Astrocyte (in vitro differentiated cells and primary cell): ENCODE data around the gene GAPT. TPM values are rescaled to one million over a fixed set of nuclear protein-coding genes. Genes with fewer than 3 reads are reported as not detected.
"Not testable (repeated sequence)": the region's sequence is repeated elsewhere in the genome, so short reads cannot be mapped to it uniquely, and the experiment has no call there.

Experiments
- DNase-seq: peaks from one replicate; pipeline ENCODE4 v3.0.0-alpha.2; 2010; ENCODE audit warnings: low read depth
- FAIRE-seq: peaks from 2 replicates; lab custom pipeline; 2011; peaks lifted over from hg19 to GRCh38; lab: Jason Lieb, UNC
- H2AFZ ChIP-seq: 2 replicates; pipeline ENCODE4 v1.6.0; 2012; ENCODE audit warnings: low read depth, low read length, inconsistent platforms
- H3K27ac ChIP-seq: 2 replicates; pipeline ENCODE4 v1.5.1; 2011; ENCODE audit warnings: low read depth, low read length, inconsistent platforms
- H3K27me3 ChIP-seq: 2 replicates; pipeline ENCODE4 v1.6.0; 2011; ENCODE audit warnings: low read length, inconsistent platforms; ENCODE audit not compliant: insufficient read depth
- H3K36me3 ChIP-seq: 2 replicates; pipeline ENCODE4 v1.5.1; 2011; ENCODE audit warnings: low read length, inconsistent platforms; ENCODE audit not compliant: insufficient read depth
- H3K4me1 ChIP-seq: 2 replicates; pipeline ENCODE4 v1.5.1; 2011; ENCODE audit warnings: low read length, inconsistent platforms; ENCODE audit not compliant: insufficient read depth
- H3K4me2 ChIP-seq: 2 replicates; pipeline ENCODE4 v1.6.0; 2012; ENCODE audit warnings: low read length, inconsistent platforms
- H3K4me3 ChIP-seq: 2 replicates; pipeline ENCODE4 v1.5.1; 2011; ENCODE audit warnings: low read depth, mild to moderate bottlenecking, low read length, inconsistent platforms; ENCODE audit not compliant: insufficient read depth
- H3K79me2 ChIP-seq: 2 replicates; pipeline ENCODE4 v1.6.0; 2012; ENCODE audit warnings: mild to moderate bottlenecking, low read length, inconsistent platforms; ENCODE audit not compliant: insufficient read depth
- H3K9ac ChIP-seq: 2 replicates; pipeline ENCODE4 v1.6.0; 2012; ENCODE audit warnings: mild to moderate bottlenecking, low read length, inconsistent platforms
- H3K9me3 ChIP-seq: 2 replicates; pipeline ENCODE4 v1.5.1; 2012; ENCODE audit warnings: low read depth, mild to moderate bottlenecking, low read length, inconsistent platforms; ENCODE audit not compliant: insufficient read depth
- H4K20me1 ChIP-seq: 2 replicates; pipeline ENCODE4 v1.6.0; 2012; ENCODE audit warnings: low read length, inconsistent platforms; ENCODE audit not compliant: insufficient read depth
- H3K27ac Mint-ChIP-seq: one replicate; pipeline ENCODE4 v1.8.0; 2021; ENCODE audit warnings: mild to moderate bottlenecking, mixed read lengths; ENCODE audit not compliant: unreplicated experiment
- H3K27me3 Mint-ChIP-seq: one replicate; pipeline ENCODE4 v1.8.0; 2021; ENCODE audit warnings: low read depth, mixed read lengths; ENCODE audit not compliant: unreplicated experiment
- H3K36me3 Mint-ChIP-seq: one replicate; pipeline ENCODE4 v1.8.0; 2021; ENCODE audit warnings: low read depth, mixed read lengths; ENCODE audit not compliant: unreplicated experiment
- H3K4me1 Mint-ChIP-seq: one replicate; pipeline ENCODE4 v1.8.0; 2021; ENCODE audit warnings: low read depth, mixed read lengths; ENCODE audit not compliant: unreplicated experiment
- H3K4me3 Mint-ChIP-seq: one replicate; pipeline ENCODE4 v1.8.0; 2021; ENCODE audit warnings: mild to moderate bottlenecking, moderate library complexity, mixed read lengths; ENCODE audit not compliant: unreplicated experiment
- H3K9me3 Mint-ChIP-seq: one replicate; pipeline ENCODE4 v1.8.0; 2021; ENCODE audit warnings: mild to moderate bottlenecking, mixed read lengths; ENCODE audit not compliant: unreplicated experiment
- EZH2 ChIP-seq: IDR thresholded peaks from 2 replicates; pipeline ENCODE4 v1.6.1; 2012; ENCODE audit warnings: mild to moderate bottlenecking, low read length, inconsistent platforms; ENCODE audit not compliant: insufficient read depth
- total RNA-seq: library from RNA; stranded (reverse); gene quantifications from 2 replicates; pipeline ENCODE4 v1.2.1, GENCODE V29; 2021
- TF ChIP-seq, protein P1 (sequence below): IDR thresholded peaks from 2 replicates; pipeline ENCODE4 v1.5.1; 2011; ENCODE audit warnings: low read depth, mild to moderate bottlenecking, inconsistent platforms, low read length, moderate library complexity; ENCODE audit not compliant: insufficient read depth

GAPT gene
- total RNA-seq, 1 donor from 2014 or later: not detected

DNA sequence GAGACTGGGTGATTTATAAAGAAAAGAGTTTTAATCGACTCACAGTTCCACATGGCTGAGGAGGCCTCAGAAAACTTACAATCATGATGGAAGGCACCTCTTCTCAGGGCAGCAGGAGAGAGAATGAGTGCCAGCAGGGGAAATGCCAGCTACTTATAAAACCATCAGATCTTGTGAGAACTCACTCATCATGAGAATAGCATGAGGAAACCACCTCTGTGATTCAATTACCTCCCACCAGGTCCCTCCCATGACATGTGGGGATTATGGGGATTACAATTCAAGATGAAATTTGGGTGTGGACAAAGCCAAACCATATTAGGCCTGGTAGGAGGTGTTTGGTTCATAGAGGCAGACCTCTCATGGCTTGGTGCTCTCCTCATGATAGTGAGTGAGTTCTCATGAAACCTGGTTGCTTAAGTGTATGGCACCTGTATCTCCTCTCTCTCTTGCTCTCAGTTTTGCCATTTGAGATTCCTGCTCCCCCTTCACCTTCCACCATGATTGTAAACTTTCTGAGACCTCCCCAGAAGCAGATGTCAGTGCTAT, 39.8 kb downstream of the GAPT start:
- H3K27me3 Mint-ChIP-seq: no peaks in the 10 kb centered on the region
- H3K27me3 ChIP-seq: no peaks in the 10 kb centered on the region
- TF ChIP-seq, protein P1, sequence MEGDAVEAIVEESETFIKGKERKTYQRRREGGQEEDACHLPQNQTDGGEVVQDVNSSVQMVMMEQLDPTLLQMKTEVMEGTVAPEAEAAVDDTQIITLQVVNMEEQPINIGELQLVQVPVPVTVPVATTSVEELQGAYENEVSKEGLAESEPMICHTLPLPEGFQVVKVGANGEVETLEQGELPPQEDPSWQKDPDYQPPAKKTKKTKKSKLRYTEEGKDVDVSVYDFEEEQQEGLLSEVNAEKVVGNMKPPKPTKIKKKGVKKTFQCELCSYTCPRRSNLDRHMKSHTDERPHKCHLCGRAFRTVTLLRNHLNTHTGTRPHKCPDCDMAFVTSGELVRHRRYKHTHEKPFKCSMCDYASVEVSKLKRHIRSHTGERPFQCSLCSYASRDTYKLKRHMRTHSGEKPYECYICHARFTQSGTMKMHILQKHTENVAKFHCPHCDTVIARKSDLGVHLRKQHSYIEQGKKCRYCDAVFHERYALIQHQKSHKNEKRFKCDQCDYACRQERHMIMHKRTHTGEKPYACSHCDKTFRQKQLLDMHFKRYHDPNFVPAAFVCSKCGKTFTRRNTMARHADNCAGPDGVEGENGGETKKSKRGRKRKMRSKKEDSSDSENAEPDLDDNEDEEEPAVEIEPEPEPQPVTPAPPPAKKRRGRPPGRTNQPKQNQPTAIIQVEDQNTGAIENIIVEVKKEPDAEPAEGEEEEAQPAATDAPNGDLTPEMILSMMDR: no peak
- TF ChIP-seq EZH2: no peak
- H3K4me3 Mint-ChIP-seq: no peak overlapping the region
- no peak overlapping the region for H2AFZ ChIP-seq
- no peaks in the 10 kb centered on the region for H3K9me3 Mint-ChIP-seq
- no peak overlapping the region for H3K9ac ChIP-seq
- no peak for FAIRE-seq
- H3K4me3 ChIP-seq: no peak overlapping the region
- H4K20me1 ChIP-seq: no peaks in the 10 kb centered on the region
- no peaks in the 10 kb centered on the region for H3K9me3 ChIP-seq
- H3K4me2 ChIP-seq: no peak overlapping the region
- no peaks in the 10 kb centered on the region for H3K36me3 Mint-ChIP-seq
- H3K4me1 ChIP-seq: no peaks in the 10 kb centered on the region
- H3K4me1 Mint-ChIP-seq: no peaks in the 10 kb centered on the region
- no peak overlapping the region for H3K27ac ChIP-seq
- no peaks in the 10 kb centered on the region for H3K36me3 ChIP-seq
- no peaks in the 10 kb centered on the region for H3K79me2 ChIP-seq
- H3K27ac Mint-ChIP-seq: no peak overlapping the region
- no peak for DNase-seq

DNA sequence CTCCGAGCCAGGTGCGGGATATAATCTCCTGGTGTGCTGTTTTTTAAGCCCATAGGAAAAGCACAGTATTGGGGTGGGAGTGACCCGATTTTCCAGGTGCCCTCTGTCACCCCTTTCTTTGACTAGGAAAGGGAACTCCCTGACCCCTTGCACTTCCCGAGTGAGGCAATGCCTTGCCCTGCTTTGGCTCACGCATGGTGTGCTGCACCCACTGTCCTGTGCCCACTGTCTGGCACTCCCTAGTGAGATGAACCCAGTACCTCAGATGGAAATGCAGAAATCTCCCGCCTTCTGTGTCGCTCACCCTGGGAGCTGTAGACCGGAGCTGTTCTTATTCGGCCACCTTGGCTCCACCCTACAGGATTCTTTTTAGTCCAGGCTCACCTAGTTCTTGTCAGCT, 50.7 kb downstream of the GAPT start:
- H3K4me2 ChIP-seq, H3K27me3 Mint-ChIP-seq, H3K36me3 ChIP-seq, H3K9ac ChIP-seq, H3K79me2 ChIP-seq, H3K4me3 ChIP-seq, H3K27ac Mint-ChIP-seq, FAIRE-seq, H3K4me1 ChIP-seq, H3K9me3 ChIP-seq, H2AFZ ChIP-seq, H3K36me3 Mint-ChIP-seq, H3K4me3 Mint-ChIP-seq, DNase-seq, H3K27me3 ChIP-seq, H3K4me1 Mint-ChIP-seq, H3K27ac ChIP-seq, H4K20me1 ChIP-seq: not testable (repeated sequence)
- H3K9me3 Mint-ChIP-seq: peaks cover 13% of the 10 kb centered on the region

DNA sequence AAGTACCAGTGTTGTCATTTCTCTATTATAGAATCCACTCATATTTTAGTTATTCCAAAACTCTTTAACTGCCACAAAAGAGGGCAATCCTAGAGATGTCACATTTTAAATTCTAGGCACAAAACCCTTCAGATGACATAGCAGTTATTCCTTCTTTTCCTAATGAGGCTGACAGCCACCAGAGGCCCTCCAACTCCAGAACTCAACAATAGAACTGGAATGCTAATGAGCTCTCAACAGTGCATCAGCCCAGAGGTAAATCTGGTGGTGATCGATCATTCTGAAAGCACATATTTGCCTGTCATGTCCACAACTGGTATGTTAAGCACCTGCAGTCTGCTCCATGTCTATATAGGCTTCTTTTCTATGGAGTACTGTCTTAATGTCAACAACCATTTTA, 51.5 kb downstream of the GAPT start:
- DNase-seq: no peak
- H3K27me3 ChIP-seq: no peaks in the 10 kb centered on the region
- H4K20me1 ChIP-seq: no peaks in the 10 kb centered on the region
- H2AFZ ChIP-seq: no peak overlapping the region
- no peak overlapping the region for H3K4me3 ChIP-seq
- H3K27ac ChIP-seq: no peak overlapping the region
- no peak for TF ChIP-seq EZH2
- TF ChIP-seq, protein P1: no peak
- H3K4me1 ChIP-seq: no peaks in the 10 kb centered on the region
- no peaks in the 10 kb centered on the region for H3K27me3 Mint-ChIP-seq
- peaks cover 13% of the 10 kb centered on the region for H3K9me3 Mint-ChIP-seq
- no peaks in the 10 kb centered on the region for H3K79me2 ChIP-seq
- H3K36me3 Mint-ChIP-seq: peaks cover 6% of the 10 kb centered on the region
- no peaks in the 10 kb centered on the region for H3K36me3 ChIP-seq
- no peak overlapping the region for H3K4me2 ChIP-seq
- no peak overlapping the region for H3K27ac Mint-ChIP-seq
- peaks cover 3% of the 10 kb centered on the region for H3K4me1 Mint-ChIP-seq
- FAIRE-seq: no peak
- H3K4me3 Mint-ChIP-seq: no peak overlapping the region
- peaks cover 4% of the 10 kb centered on the region for H3K9me3 ChIP-seq
- H3K9ac ChIP-seq: no peak overlapping the region
